WTC11 (cell line): Measurements from ENCODE around the gene PGD. TPM values are rescaled to one million over a fixed set of nuclear protein-coding genes. Genes with fewer than 3 reads are reported as not detected.

Experiments
- ATAC-seq: fragments of 200-7000 bp; cut with Tn5 transposase; 2 replicates; pipeline ENCODE4 v1.10.0; 2021; ENCODE audit warnings: mild to moderate bottlenecking, moderate library complexity
- CTCF ChIA-PET: fragments of 300-600 bp; sonication (Branson Sonifier 250); formaldehyde crosslinking; loops from one replicate; lab custom pipeline; 2021; ENCODE audit warnings: antibody characterized with exemption; lab: Charles Lee
- POLR2A ChIA-PET: fragments of 350-600 bp; sonication (Branson Sonifier 250); formaldehyde crosslinking; loops from one replicate; lab custom pipeline; 2021; ENCODE audit warnings: antibody characterized with exemption; lab: Charles Lee
- DNase-seq: peaks from one replicate; pipeline ENCODE4 v3.0.0; 2021; ENCODE audit warnings: low spot score
- H3K27ac Mint-ChIP-seq: 2 replicates; pipeline ENCODE4 v1.8.0; 2021; ENCODE audit warnings: mixed read lengths
- H3K27me3 Mint-ChIP-seq: 2 replicates; pipeline ENCODE4 v1.8.0; 2021; ENCODE audit warnings: low read depth, mild to moderate bottlenecking, moderate library complexity, mixed read lengths
- H3K36me3 Mint-ChIP-seq: 2 replicates; pipeline ENCODE4 v1.8.0; 2021; ENCODE audit warnings: mixed read lengths
- H3K4me1 Mint-ChIP-seq: 2 replicates; pipeline ENCODE4 v1.8.0; 2022; ENCODE audit warnings: mixed read lengths
- H3K4me3 Mint-ChIP-seq: 2 replicates; pipeline ENCODE4 v1.8.0; 2021; ENCODE audit warnings: mild to moderate bottlenecking, moderate library complexity, mixed read lengths
- H3K9me3 Mint-ChIP-seq: 2 replicates; pipeline ENCODE4 v1.8.0; 2021; ENCODE audit warnings: mixed read lengths
- ARID4B ChIP-seq: sonication (generic); formaldehyde crosslinking; IDR thresholded peaks from 2 replicates; pipeline ENCODE4 v1.8.0; 2023; ENCODE audit warnings: missing genetic modification reagents, mild to moderate bottlenecking, borderline replicate concordance
- CBFB ChIP-seq: sonication (generic); formaldehyde crosslinking; IDR thresholded peaks from 2 replicates; pipeline ENCODE4 v1.8.1; 2022; ENCODE audit warnings: mild to moderate bottlenecking, low read depth, missing genetic modification reagents
- CDX4 ChIP-seq: fragments of 250-450 bp; sonication (Bioruptor Pico); IDR thresholded peaks from 2 replicates; pipeline ENCODE4 v1.9.0; 2021; ENCODE audit warnings: moderate library complexity, mild to moderate bottlenecking, inconsistent platforms, borderline replicate concordance
- CREB1 ChIP-seq: sonication (generic); formaldehyde crosslinking; IDR thresholded peaks from 2 replicates; pipeline ENCODE4 v1.8.0; 2023; ENCODE audit warnings: mild to moderate bottlenecking, missing genetic modification reagents
- FOXP1 ChIP-seq: sonication (generic); formaldehyde crosslinking; IDR thresholded peaks from 2 replicates; pipeline ENCODE4 v1.8.0; 2022; ENCODE audit warnings: missing genetic modification reagents, mild to moderate bottlenecking, moderate library complexity, borderline replicate concordance
- FOXP4 ChIP-seq: sonication (generic); formaldehyde crosslinking; IDR thresholded peaks from 2 replicates; pipeline ENCODE4 v1.8.0; 2022; ENCODE audit warnings: mild to moderate bottlenecking, missing genetic modification reagents
- GTF2I ChIP-seq: fragments of 250-450 bp; sonication (Bioruptor Pico); conservative IDR thresholded peaks from 2 replicates; pipeline ENCODE4 v1.4.0; 2021; ENCODE audit warnings: mild to moderate bottlenecking
- HMGA2 ChIP-seq: fragments of 250-450 bp; sonication (Bioruptor Pico); IDR thresholded peaks from 2 replicates; pipeline ENCODE4 v1.4.0; 2021; ENCODE audit warnings: mild to moderate bottlenecking, moderate library complexity
- JAZF1 ChIP-seq: fragments of 250-450 bp; sonication (Bioruptor Pico); IDR thresholded peaks from 2 replicates; pipeline ENCODE4 v1.9.0; 2021; ENCODE audit warnings: moderate library complexity, mild to moderate bottlenecking, inconsistent platforms
- NR1H2 ChIP-seq: sonication (generic); formaldehyde crosslinking; IDR thresholded peaks from 2 replicates; pipeline ENCODE4 v1.9.0; 2021; ENCODE audit warnings: mild to moderate bottlenecking, moderate library complexity, missing genetic modification reagents
- PRDM15 ChIP-seq: sonication (generic); formaldehyde crosslinking; IDR thresholded peaks from 2 replicates; pipeline ENCODE4 v1.8.0; 2022; ENCODE audit warnings: missing genetic modification reagents
- PREB ChIP-seq: sonication (generic); formaldehyde crosslinking; IDR thresholded peaks from 2 replicates; pipeline ENCODE4 v1.8.1; 2022; ENCODE audit warnings: mild to moderate bottlenecking, missing genetic modification reagents, moderate library complexity, borderline replicate concordance
- SMAD3 ChIP-seq: sonication (generic); formaldehyde crosslinking; IDR thresholded peaks from 2 replicates; pipeline ENCODE4 v1.8.0; 2022; ENCODE audit warnings: missing genetic modification reagents, mild to moderate bottlenecking, borderline replicate concordance
- SOX15 ChIP-seq: fragments of 250-450 bp; sonication (Bioruptor Pico); IDR thresholded peaks from 2 replicates; pipeline ENCODE4 v1.9.0; 2021; ENCODE audit warnings: mild to moderate bottlenecking
- USF2 ChIP-seq: sonication (generic); formaldehyde crosslinking; IDR thresholded peaks from 2 replicates; pipeline ENCODE4 v1.8.1; 2023; ENCODE audit warnings: mild to moderate bottlenecking, missing genetic modification reagents, moderate library complexity
- ZMAT4 ChIP-seq: fragments of 250-450 bp; sonication (Bioruptor Pico); IDR thresholded peaks from 2 replicates; pipeline ENCODE4 v1.9.0; 2021; ENCODE audit warnings: mild to moderate bottlenecking
- ZNF317 ChIP-seq: sonication (generic); formaldehyde crosslinking; IDR thresholded peaks from 2 replicates; pipeline ENCODE4 v1.8.1; 2023; ENCODE audit warnings: low read depth, mild to moderate bottlenecking, moderate library complexity, missing genetic modification reagents, borderline replicate concordance
- ZNF425 ChIP-seq: fragments of 250-450 bp; sonication (Bioruptor Pico); conservative IDR thresholded peaks from 2 replicates; pipeline ENCODE4 v1.9.0; 2021; ENCODE audit warnings: mild to moderate bottlenecking
- total RNA-seq: library from RNA; stranded (reverse); gene quantifications from 3 replicates; pipeline ENCODE4 v1.2.3, GENCODE V29; 2021

The PGD gene
- total RNA-seq, 1 experiment from 2014 or later: 278 TPM

GRCh38 chr1:10451287-10451686 lies 52.4 kb downstream of the PGD start:
- ChIA-PET CTCF (interaction anchor here (1.0 to 5.0 kb wide), 4 partner anchors 16 to 56 kb away, joined by 4 to 35 read pairs (median 4); partner anchors contain the start of gene CENPS), POLR2A (no interaction called here)
- H3K4me1 Mint-ChIP-seq: peaks cover 23% of the 10 kb centered on the region
- no peaks in the 10 kb centered on the region; the same call in 1 of the 2 replicates for H3K27me3 Mint-ChIP-seq
- H3K4me3 Mint-ChIP-seq: peak overlapping the region; percentile 25
- H3K27ac Mint-ChIP-seq: peak overlapping the region; percentile 3
- H3K9me3 Mint-ChIP-seq: no peaks in the 10 kb centered on the region
- no peak for DNase-seq
- peak; percentile 40 for ATAC-seq
- H3K36me3 Mint-ChIP-seq: peaks cover 7% of the 10 kb centered on the region
- TF ChIP-seq GTF2I (no peak), FOXP4 (CRISPR knock-in tag) (no peak), SMAD3 (CRISPR knock-in tag) (no peak), USF2 (CRISPR knock-in tag) (no peak), ZNF425 (CRISPR knock-in tag) (no peak), FOXP1 (CRISPR knock-in tag) (no peak), PRDM15 (no peak), ZMAT4 (CRISPR knock-in tag) (no peak), NR1H2 (CRISPR knock-in tag) (no peak), CBFB (CRISPR knock-in tag) (no peak), PREB (no peak), SOX15 (no peak), ZNF317 (CRISPR knock-in tag) (no peak), ARID4B (CRISPR knock-in tag) (no peak), CREB1 (CRISPR knock-in tag) (no peak), JAZF1 (CRISPR knock-in tag) (no peak), CDX4 (CRISPR knock-in tag) (no peak), HMGA2 (CRISPR knock-in tag) (no peak)
